Duodenal mucosa (tissue), 2 donors: ENCODE data around the gene KLHL4.
"Not testable (repeated sequence)": the region's sequence is repeated elsewhere in the genome, so short reads cannot be mapped to it uniquely, and the experiment has no call there.

Experiments
- H3K27ac ChIP-seq: one replicate; pipeline ENCODE4 v1.7.0; 2013; ENCODE audit warnings: low read depth, low read length
- H3K27me3 ChIP-seq, 2 donors: one replicate each; pipeline ENCODE4 v1.7.0; 2013; ENCODE audit warnings: low read length in 2 of 2, control low read depth in 1 of 2; ENCODE audit not compliant: insufficient read depth in 2 of 2, control insufficient read depth in 1 of 2
- H3K36me3 ChIP-seq, 2 donors: one replicate each; pipeline ENCODE4 v1.7.0; 2013; ENCODE audit warnings: low read length in 2 of 2, control low read depth in 1 of 2; ENCODE audit not compliant: insufficient read depth in 2 of 2, control insufficient read depth in 1 of 2
- H3K4me1 ChIP-seq, 2 donors: one replicate each; pipeline ENCODE4 v1.7.0; 2013; ENCODE audit warnings: low read length in 2 of 2, control low read depth in 1 of 2; ENCODE audit not compliant: insufficient read depth in 2 of 2, control insufficient read depth in 1 of 2
- H3K4me3 ChIP-seq, 2 donors: one replicate each; pipeline ENCODE4 v1.7.0; 2013; ENCODE audit warnings: low read length in 2 of 2, low read depth in 1 of 2
- H3K9ac ChIP-seq, 2 donors: one replicate each; pipeline ENCODE4 v1.7.0; 2013; ENCODE audit warnings: low read length in 2 of 2, low read depth in 1 of 2
- H3K9me3 ChIP-seq, 2 donors: one replicate each; pipeline ENCODE4 v1.7.0; 2013; ENCODE audit warnings: low read length in 2 of 2, control low read depth in 1 of 2; ENCODE audit not compliant: control insufficient read depth in 1 of 2

Gene KLHL4, protein sequence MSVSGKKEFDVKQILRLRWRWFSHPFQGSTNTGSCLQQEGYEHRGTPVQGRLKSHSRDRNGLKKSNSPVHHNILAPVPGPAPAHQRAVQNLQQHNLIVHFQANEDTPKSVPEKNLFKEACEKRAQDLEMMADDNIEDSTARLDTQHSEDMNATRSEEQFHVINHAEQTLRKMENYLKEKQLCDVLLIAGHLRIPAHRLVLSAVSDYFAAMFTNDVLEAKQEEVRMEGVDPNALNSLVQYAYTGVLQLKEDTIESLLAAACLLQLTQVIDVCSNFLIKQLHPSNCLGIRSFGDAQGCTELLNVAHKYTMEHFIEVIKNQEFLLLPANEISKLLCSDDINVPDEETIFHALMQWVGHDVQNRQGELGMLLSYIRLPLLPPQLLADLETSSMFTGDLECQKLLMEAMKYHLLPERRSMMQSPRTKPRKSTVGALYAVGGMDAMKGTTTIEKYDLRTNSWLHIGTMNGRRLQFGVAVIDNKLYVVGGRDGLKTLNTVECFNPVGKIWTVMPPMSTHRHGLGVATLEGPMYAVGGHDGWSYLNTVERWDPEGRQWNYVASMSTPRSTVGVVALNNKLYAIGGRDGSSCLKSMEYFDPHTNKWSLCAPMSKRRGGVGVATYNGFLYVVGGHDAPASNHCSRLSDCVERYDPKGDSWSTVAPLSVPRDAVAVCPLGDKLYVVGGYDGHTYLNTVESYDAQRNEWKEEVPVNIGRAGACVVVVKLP

DNA sequence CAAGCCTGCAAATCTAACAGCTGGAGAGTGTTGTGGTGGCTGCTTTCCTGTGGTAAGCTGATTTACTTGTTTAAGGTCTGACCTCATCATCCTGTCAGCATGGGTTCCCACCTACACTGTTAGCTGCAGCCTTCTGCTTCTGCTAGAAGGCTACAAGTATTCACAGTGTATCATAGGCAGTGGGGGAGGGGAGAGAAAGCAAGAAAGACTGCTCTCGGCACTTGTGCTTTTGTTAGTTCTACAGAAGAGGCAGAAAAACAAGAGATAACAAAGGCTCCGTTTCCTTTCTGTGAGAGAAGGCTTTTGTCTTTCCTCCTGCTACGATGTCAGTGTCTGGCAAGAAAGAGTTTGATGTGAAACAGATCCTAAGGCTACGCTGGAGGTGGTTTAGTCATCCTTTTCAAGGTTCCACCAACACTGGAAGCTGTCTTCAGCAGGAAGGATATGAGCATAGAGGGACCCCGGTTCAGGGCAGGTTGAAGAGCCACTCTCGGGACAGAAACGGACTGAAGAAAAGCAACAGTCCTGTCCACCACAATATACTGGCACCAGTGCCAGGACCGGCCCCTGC, at the start of gene KLHL4:
Gene KLHL4, plus strand, starts transcription at position 232 of the 571 bp plus-strand sequence. Its CDS starts 92 bp downstream, at position 324.
- Histone ChIP-seq H3K9me3 (no peaks in the 10 kb centered on the region), H3K9ac (no peak within 1 kb of the TSS), H3K36me3 (no peaks in the 10 kb centered on the region), H3K27me3 (no peaks in the 10 kb centered on the region), H3K4me3 (no peak within 1 kb of the TSS), H3K27ac (no peak within 1 kb of the TSS), H3K4me1 (no peaks in the 10 kb centered on the region)

DNA sequence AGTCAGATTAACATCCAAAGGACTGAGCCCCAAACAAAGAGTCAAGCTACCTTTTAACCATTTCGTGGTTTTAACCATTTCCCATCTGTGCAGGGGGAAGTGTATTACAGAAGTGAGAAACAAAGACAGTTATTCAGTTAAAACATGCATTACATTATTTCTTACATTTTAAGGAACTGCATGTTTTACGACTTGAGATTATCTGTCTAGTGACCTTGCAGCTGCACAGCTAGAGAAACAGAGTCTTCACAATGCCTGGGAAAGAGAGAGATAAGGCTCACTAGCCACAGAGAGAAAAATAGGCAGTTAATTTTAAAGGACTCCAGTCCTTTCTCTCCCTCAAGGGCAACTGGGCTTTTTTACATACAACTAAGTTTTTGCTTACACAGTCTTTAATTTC, 48.7 kb upstream of the KLHL4 start:
- no peaks in the 10 kb centered on the region for H3K4me1 ChIP-seq
- H3K4me3 ChIP-seq: no peak overlapping the region
- no peaks in the 10 kb centered on the region for H3K36me3 ChIP-seq
- no peak overlapping the region for H3K27ac ChIP-seq
- H3K27me3 ChIP-seq: no peaks in the 10 kb centered on the region
- H3K9me3 ChIP-seq: no peaks in the 10 kb centered on the region
- no peak overlapping the region for H3K9ac ChIP-seq

DNA sequence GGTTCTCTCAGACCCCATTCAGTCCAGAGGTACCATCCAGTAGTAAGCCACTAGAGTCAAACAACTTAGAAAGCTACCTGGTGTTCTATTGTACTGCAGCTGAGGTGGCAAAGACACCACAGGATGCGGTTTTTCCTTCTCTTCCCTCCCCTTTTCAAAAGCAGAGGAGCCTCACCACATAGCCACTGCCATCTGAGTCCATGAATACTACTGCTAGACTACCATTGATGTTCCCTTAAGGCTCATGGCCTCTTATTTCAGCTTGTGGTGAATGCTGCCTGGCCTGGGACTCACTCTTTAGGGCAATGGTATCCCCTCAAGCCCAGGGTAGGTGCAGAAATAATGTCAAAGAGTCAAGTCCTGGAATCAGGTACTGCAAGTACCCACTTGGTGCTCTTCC, 41.8 kb upstream of the KLHL4 start:
- Histone ChIP-seq H3K9ac (no peak overlapping the region), H3K36me3 (no peaks in the 10 kb centered on the region), H3K27me3 (no peaks in the 10 kb centered on the region), H3K4me1 (no peaks in the 10 kb centered on the region), H3K9me3 (no peaks in the 10 kb centered on the region), H3K27ac (no peak overlapping the region), H3K4me3 (no peak overlapping the region)

DNA sequence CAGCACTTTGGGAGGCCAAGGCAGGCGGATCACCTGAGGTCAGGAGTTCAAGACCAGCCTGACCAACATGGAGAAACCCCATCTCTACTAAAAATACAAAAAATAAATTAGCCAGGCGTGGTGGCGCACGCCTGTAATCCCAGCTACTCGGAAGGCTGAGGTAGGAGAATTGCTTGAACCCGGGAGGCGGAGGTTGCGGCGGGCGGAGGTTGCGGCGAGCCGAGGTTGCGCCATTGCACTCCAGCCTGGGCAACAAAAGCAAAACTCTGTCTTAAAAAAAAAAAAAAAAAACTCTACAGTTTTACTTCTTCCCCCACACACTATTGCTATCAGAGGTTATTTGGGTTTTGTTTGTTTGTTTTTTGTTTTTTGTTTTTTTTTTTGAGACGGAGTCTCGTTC, 38.9 kb upstream of the KLHL4 start:
- not testable (repeated sequence) for H3K4me3 ChIP-seq, H3K27ac ChIP-seq, H3K36me3 ChIP-seq, H3K9ac ChIP-seq, H3K4me1 ChIP-seq, H3K9me3 ChIP-seq, H3K27me3 ChIP-seq

DNA sequence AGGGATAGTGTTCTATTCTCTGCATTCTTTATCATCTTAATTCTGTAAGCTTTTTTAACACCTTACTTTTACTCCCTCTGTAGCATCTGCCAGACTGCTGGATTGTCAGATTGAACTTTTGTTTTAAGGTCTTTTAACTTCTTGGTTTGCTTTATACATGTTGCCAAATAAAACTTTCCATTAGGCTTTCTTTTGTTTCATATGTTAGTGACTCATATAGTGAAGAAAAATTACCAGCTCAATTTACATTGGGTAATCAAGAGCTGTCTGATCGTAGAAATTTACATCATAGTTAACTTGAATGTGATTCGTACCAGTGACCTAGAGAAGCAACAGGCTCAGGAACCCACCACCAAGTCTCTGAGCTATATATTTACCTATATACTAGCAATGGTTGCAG, 28.5 kb upstream of the KLHL4 start:
- no peaks in the 10 kb centered on the region for H3K9me3 ChIP-seq
- H3K4me3 ChIP-seq: no peak overlapping the region
- no peak overlapping the region for H3K27ac ChIP-seq
- no peaks in the 10 kb centered on the region for H3K36me3 ChIP-seq
- H3K4me1 ChIP-seq: no peaks in the 10 kb centered on the region
- no peaks in the 10 kb centered on the region for H3K27me3 ChIP-seq
- no peak overlapping the region for H3K9ac ChIP-seq

DNA sequence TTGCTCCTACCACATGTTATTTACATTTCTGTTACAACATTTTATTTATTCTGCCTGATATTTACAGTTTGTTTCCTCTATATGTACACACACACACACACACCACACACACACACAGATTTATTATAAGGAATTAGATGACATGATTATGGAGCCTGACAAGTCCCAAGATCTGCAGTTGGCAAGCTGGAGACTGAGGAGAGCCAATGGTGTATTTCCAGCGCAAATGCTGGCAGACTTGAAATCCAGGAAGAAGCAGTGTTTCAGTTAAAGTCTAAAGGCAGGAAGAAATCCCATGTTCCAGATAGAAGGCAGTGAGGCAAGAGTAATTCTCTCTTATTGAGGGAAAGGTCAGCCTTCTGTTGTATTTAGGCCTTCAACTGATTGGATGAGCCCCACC, 1.8 kb upstream of the KLHL4 start:
- Histone ChIP-seq H3K4me3 (no peak overlapping the region), H3K9me3 (no peaks in the 10 kb centered on the region), H3K27me3 (no peaks in the 10 kb centered on the region)

DNA sequence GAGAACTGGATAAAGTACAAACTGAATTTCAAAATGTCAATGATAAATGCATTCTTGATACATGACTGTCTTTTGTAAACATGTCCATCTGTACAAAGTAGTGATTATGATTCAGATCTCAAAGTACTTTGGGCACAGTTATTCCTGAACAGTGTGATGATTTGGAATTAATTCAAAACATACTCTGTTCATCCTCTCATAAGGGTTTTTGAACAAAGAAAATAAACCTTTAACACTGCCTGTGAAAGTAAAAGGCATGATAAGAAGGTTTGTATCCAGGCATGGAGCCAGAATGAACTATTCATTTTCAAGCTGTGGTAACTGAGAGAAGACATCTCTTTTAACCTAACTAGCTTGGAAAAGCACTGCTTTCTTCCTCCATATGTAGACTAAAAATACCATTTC, 883 bp upstream of the KLHL4 start:
- Histone ChIP-seq H3K9me3 (no peaks in the 10 kb centered on the region), H3K9ac (no peak overlapping the region), H3K4me1 (no peaks in the 10 kb centered on the region), H3K4me3 (no peak overlapping the region), H3K27ac (no peak overlapping the region), H3K27me3 (no peaks in the 10 kb centered on the region), H3K36me3 (no peaks in the 10 kb centered on the region)

More for the DNA sequence above, 1.8 kb upstream of the KLHL4 start:
- H3K4me1 ChIP-seq: no peaks in the 10 kb centered on the region
- no peaks in the 10 kb centered on the region for H3K36me3 ChIP-seq
- H3K9ac ChIP-seq: no peak overlapping the region
- H3K27ac ChIP-seq: no peak overlapping the region

DNA sequence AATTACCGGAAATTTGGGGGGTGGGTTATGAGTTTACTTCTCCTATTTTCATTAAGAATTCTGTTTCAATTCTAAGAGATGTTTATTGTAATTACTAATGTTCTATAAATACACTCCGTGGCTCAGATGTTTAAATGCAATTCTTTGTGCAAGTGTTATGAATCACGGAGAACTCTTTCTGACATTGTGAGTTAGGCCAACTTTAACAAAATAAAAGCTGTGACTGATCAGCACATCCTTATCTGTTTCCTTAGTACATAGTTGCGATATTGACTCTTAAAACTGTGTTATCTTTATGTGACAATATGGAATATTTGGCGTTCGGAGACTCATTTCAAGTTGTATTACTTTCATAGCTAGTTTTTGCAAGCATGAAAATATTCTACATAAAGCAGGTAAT, 902 bp downstream of the KLHL4 start:
- Histone ChIP-seq H3K36me3 (no peaks in the 10 kb centered on the region), H3K4me3 (no peak overlapping the region), H3K9ac (no peak overlapping the region), H3K9me3 (no peaks in the 10 kb centered on the region), H3K27me3 (no peaks in the 10 kb centered on the region), H3K27ac (no peak overlapping the region), H3K4me1 (no peaks in the 10 kb centered on the region)

DNA sequence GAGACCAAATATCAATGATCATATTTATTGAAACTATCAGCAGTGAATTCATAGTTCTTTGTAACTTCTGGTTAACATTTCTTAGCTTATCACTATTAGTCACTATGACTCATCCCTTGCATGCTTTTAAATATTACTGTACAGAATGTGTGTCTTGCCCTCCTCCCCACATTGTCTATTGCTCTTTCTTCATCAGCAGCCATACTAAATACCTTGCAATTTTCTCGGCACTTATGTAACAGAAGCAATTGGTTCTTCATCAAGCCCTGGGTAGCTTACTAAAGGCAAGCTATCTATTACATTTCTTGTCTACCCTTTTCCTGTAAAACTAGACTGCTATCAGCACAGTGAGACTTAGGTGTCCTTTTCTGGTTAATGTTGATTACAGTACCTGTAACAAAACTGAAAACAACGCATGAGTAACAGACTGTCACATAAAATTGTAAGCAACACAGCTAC, 8.2 kb downstream of the KLHL4 start:
- no peaks in the 10 kb centered on the region for H3K27me3 ChIP-seq
- H3K27ac ChIP-seq: no peak overlapping the region
- H3K36me3 ChIP-seq: no peaks in the 10 kb centered on the region
- H3K4me1 ChIP-seq: no peaks in the 10 kb centered on the region
- no peak overlapping the region for H3K4me3 ChIP-seq
- no peaks in the 10 kb centered on the region for H3K9me3 ChIP-seq
- no peak overlapping the region for H3K9ac ChIP-seq

DNA sequence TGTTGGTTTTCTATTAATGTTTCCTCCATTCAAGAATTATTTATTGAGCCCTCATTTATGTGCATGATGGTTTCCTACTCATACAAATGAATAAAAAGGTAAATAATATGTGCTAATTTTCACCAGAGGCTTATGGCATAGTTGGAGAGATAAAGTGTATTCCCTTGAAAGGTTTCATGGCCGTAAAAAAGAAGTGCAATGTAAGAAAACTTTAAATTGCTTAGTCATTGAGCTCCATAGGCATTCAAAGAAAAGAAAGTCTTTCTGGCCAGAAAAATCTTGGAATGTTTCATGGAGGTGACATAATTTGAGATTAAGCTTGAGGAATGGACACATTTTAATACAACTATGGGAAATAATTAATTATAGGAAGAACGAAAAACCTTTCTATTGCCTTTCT, 8.7 kb downstream of the KLHL4 start:
- Histone ChIP-seq H3K36me3 (no peaks in the 10 kb centered on the region), H3K9me3 (no peaks in the 10 kb centered on the region), H3K27ac (no peak overlapping the region), H3K9ac (no peak overlapping the region), H3K27me3 (no peaks in the 10 kb centered on the region), H3K4me3 (no peak overlapping the region), H3K4me1 (no peaks in the 10 kb centered on the region)
